ENCODE results near the gene INSYN1. TPM values are rescaled to one million over a fixed set of nuclear protein-coding genes. Genes with fewer than 3 reads are reported as not detected.

Gene INSYN1
- polyA plus RNA-seq, 1 donor from 2014 or later = 21.3 TPM

DNA sequence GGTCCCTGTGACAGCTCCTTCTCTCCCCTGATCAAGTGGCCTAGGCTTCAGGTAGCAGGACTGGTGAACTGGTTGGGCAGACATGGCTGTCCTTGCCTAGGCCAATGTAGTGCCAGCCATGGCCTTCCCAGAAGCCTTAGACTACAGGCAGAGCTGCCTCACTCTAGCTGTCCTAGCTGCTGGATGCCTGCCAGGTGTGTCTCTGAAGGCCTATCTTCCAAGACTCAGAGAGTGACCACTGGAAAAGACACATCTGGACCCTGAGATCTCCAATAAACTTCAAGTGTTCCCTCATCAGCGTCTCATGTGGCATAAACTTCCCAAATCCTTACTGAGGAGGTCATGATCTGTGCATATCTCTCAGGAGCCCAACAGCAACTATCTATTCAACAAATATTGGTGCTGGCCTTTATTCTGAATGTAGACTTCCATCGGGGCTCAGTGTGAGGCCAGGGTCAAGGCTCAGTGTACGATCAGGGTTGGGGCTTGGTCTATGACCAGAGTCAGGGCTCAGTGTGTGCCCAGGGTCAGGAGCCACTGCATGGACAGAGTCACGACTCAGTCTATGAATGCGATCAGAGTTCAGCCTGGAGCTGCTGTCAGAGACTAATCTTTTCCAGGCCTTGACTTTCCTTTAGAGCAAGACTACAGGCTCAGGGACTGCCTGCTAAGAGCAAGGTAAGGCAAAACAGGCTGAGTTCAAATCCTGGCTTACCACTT is 36.5 kb upstream of the INSYN1 start:
- Histone ChIP-seq H3K79me2 (replicated peaks; ENCODE audit: insufficient read depth, low read length) (no peaks in the 10 kb centered on the region), H3K9me3 (ENCODE audit: low read length) (no peaks in the 10 kb centered on the region), H3K4me2 (ENCODE audit: low read length) (no peak overlapping the region), H3K27me3 (ENCODE audit: insufficient read depth, low read depth, low read length) (no peaks in the 10 kb centered on the region), H3K9ac (ENCODE audit: low read length) (no peak overlapping the region), H3K9me2 (ENCODE audit: insufficient read depth, low read length) (no peaks in the 10 kb centered on the region), H3K36me3 (ENCODE audit: insufficient read depth, low read length) (no peaks in the 10 kb centered on the region), H3K27ac (ENCODE audit: low read length) (no peak overlapping the region), H4K20me1 (ENCODE audit: insufficient read depth) (no peaks in the 10 kb centered on the region), H2AFZ (ENCODE audit: low read depth, low read length) (no peak overlapping the region), H3K4me3 (ENCODE audit: low read length) (no peak overlapping the region), H3F3A (ENCODE audit: insufficient read depth, low read length, poor library complexity, severe bottlenecking) (no peaks in the 10 kb centered on the region)
- TF ChIP-seq SMC3 (conservative IDR thresholded peaks at IDR 0.05; ENCODE audit: poor library complexity) = no peak
- TF ChIP-seq EZH2 (IDR thresholded peaks at IDR 0.05; ENCODE audit: borderline replicate concordance, insufficient read depth, low read length, poor library complexity, severe bottlenecking) = no peak
- TF ChIP-seq TAF1 (IDR thresholded peaks at IDR 0.05; ENCODE audit: low read depth) = no peak
- no peak for TF ChIP-seq CTCF (IDR thresholded peaks at IDR 0.05; ENCODE audit: poor library complexity, severe bottlenecking)
- TF ChIP-seq MXI1 (conservative IDR thresholded peaks at IDR 0.05; ENCODE audit: poor library complexity, severe bottlenecking) = no peak
- no peak for TF ChIP-seq RAD21 (conservative IDR thresholded peaks at IDR 0.05)
- TF ChIP-seq POLR2AphosphoS5 (IDR thresholded peaks at IDR 0.05) = no peak
- TF ChIP-seq EP300 (conservative IDR thresholded peaks at IDR 0.05; ENCODE audit: poor library complexity, severe bottlenecking) = no peak
- TF ChIP-seq, protein P1, sequence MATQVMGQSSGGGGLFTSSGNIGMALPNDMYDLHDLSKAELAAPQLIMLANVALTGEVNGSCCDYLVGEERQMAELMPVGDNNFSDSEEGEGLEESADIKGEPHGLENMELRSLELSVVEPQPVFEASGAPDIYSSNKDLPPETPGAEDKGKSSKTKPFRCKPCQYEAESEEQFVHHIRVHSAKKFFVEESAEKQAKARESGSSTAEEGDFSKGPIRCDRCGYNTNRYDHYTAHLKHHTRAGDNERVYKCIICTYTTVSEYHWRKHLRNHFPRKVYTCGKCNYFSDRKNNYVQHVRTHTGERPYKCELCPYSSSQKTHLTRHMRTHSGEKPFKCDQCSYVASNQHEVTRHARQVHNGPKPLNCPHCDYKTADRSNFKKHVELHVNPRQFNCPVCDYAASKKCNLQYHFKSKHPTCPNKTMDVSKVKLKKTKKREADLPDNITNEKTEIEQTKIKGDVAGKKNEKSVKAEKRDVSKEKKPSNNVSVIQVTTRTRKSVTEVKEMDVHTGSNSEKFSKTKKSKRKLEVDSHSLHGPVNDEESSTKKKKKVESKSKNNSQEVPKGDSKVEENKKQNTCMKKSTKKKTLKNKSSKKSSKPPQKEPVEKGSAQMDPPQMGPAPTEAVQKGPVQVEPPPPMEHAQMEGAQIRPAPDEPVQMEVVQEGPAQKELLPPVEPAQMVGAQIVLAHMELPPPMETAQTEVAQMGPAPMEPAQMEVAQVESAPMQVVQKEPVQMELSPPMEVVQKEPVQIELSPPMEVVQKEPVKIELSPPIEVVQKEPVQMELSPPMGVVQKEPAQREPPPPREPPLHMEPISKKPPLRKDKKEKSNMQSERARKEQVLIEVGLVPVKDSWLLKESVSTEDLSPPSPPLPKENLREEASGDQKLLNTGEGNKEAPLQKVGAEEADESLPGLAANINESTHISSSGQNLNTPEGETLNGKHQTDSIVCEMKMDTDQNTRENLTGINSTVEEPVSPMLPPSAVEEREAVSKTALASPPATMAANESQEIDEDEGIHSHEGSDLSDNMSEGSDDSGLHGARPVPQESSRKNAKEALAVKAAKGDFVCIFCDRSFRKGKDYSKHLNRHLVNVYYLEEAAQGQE (IDR thresholded peaks at IDR 0.05; ENCODE audit: borderline replicate concordance) = no peak

GRCh38 chr15:73787621-73788020 is 34.5 kb upstream of the INSYN1 start:
- Histone ChIP-seq H3K9me3 (ENCODE audit: low read length) (no peaks in the 10 kb centered on the region), H3K36me3 (ENCODE audit: insufficient read depth, low read length) (no peaks in the 10 kb centered on the region), H4K20me1 (ENCODE audit: insufficient read depth) (no peaks in the 10 kb centered on the region), H3K79me2 (replicated peaks; ENCODE audit: insufficient read depth, low read length) (no peaks in the 10 kb centered on the region), H3K9me2 (ENCODE audit: insufficient read depth, low read length) (no peaks in the 10 kb centered on the region), H3K4me2 (ENCODE audit: low read length) (no peak overlapping the region), H3F3A (ENCODE audit: insufficient read depth, low read length, poor library complexity, severe bottlenecking) (no peaks in the 10 kb centered on the region), H3K9ac (ENCODE audit: low read length) (no peak overlapping the region), H2AFZ (ENCODE audit: low read depth, low read length) (no peak overlapping the region), H3K4me3 (ENCODE audit: low read length) (no peak overlapping the region), H3K27me3 (ENCODE audit: insufficient read depth, low read depth, low read length) (no peaks in the 10 kb centered on the region), H3K27ac (ENCODE audit: low read length) (no peak overlapping the region)
- TF ChIP-seq, protein P1 (IDR thresholded peaks at IDR 0.05; ENCODE audit: borderline replicate concordance) = no peak
- TF ChIP-seq TAF1 (IDR thresholded peaks at IDR 0.05; ENCODE audit: low read depth) (no peak), EZH2 (IDR thresholded peaks at IDR 0.05; ENCODE audit: borderline replicate concordance, insufficient read depth, low read length, poor library complexity, severe bottlenecking) (no peak)

Measured in neural cell (in vitro differentiated cells).